ENCODE data around the gene ARCN1.

- no peak for TF ChIP-seq POLR2A (IDR thresholded peaks at IDR 0.05)
- no peak for TF ChIP-seq CTCF (IDR thresholded peaks at IDR 0.05)
- TF ChIP-seq EP300 (IDR thresholded peaks at IDR 0.05) = no peak
- peak in 1 of 2 donors; percentile 4 for TF ChIP-seq POLR2AphosphoS5 (IDR thresholded peaks at IDR 0.05)
Observed at GRCh38 chr11:118618991-118619375, 46.8 kb downstream of the ARCN1 start.

All from upper lobe of left lung (tissue), 4 donors.